Adrenal gland (tissue), 12 donors: ENCODE data around the gene HS6ST2. TPM values are rescaled to one million over a fixed set of nuclear protein-coding genes. Genes with fewer than 3 reads are reported as not detected.

Experiments
- DNase-seq, 7 donors: peaks; one replicate each; pipeline ENCODE4 v3.0.0-alpha.2; 2019 to 2020
- H3K27ac ChIP-seq, 5 donors: fragments of 200-600 bp; sonication (generic) in 4 of 5; 1 replicate in 3 of 5; 2 replicates in 2 of 5; pipeline versions ENCODE4 v1.5.1 to v1.8.0; 2016 to 2020; ENCODE audit warnings: mild to moderate bottlenecking in 1 of 5
- H3K27me3 ChIP-seq: fragments of 200-600 bp; 2 replicates; pipeline ENCODE4 v1.8.0; 2021
- H3K36me3 ChIP-seq, 2 donors: fragments of 200-600 bp; replicated peaks in 1 of 2; 1 replicate in 1 of 2; 2 replicates in 1 of 2; pipeline versions ENCODE4 v1.5.1 to v1.8.0; 2018 to 2022
- H3K4me1 ChIP-seq, 2 donors: fragments of 200-600 bp; replicated peaks in 1 of 2; 1 replicate in 1 of 2; 2 replicates in 1 of 2; pipeline versions ENCODE4 v1.5.1 to v1.8.0; 2018 to 2021
- H3K4me3 ChIP-seq, 4 donors: fragments of 200-600 bp; sonication (generic) in 3 of 4; one replicate each; pipeline ENCODE4 v1.5.1; 2016 to 2018
- H3K9me3 ChIP-seq, 3 donors: fragments of 200-600 bp; sonication (generic) in 1 of 3; replicated peaks in 1 of 3; 1 replicate in 2 of 3; 2 replicates in 1 of 3; pipeline versions ENCODE4 v1.5.1 to v1.8.0; 2016 to 2021
- POLR2A ChIP-seq, 2 donors: fragments of 450-650 bp; IDR thresholded peaks; one replicate each; pipeline ENCODE4 v1.6.1; 2017; ENCODE audit warnings: antibody characterized with exemption in 2 of 2, mild to moderate bottlenecking in 2 of 2, moderate library complexity in 1 of 2
- WGBS, 4 donors: extraction: QIAGEN DNeasy Blood & Tissue Kit in 2 of 4; methylation state at CpG; one replicate each; pipeline versions ENCODE4 v1.1.5 to v1.1.7; 2013 to 2017; 5-methylcytosine and 5-hydroxymethylcytosine counted together
- intact Hi-C, 2 donors: fragments of 100-400 bp; cut with DNase I; formaldehyde crosslinking; loops; one replicate each; pipeline versions ENCODE4 v1.14.1 to v1.15.0; 2022 to 2023
- polyA plus RNA-seq, 3 donors: library from polyadenylated mRNA; stranded (reverse); fragments of 200-250 nt in 2 of 3; fragments of 350-450 nt in 1 of 3; fragmentation: Illumina TruSeq in 1 of 3; extraction: RNeasy Lipid Tissue Mini Kit (QIAGEN cat#74804) in 1 of 3; gene quantifications; one replicate each; pipeline ENCODE4 v1.2.3, GENCODE V29; 2013 to 2014
- total RNA-seq, 9 donors: library from RNA; depleted of rRNA in 4 of 9; stranded (reverse); fragments of >200 nt in 4 of 9; fragments of 120-200 nt in 1 of 9; fragmentation: NEBNext Ultra II Directional in 1 of 9; extraction: Animal tissue kit (Norgen Biotek cat#: 25700) in 1 of 9; gene quantifications; one replicate each; pipeline versions ENCODE4 v1.1.0 to v1.2.4, GENCODE V29; 2013 to 2023
- TF ChIP-seq, protein P1 (sequence below), 6 experiments: fragments of 450-650 bp in 4 of 6; fragments of 200-600 bp in 2 of 6; sonication (generic) in 1 of 6; IDR thresholded peaks; 1 replicate in 5 of 6; 2 replicates in 1 of 6; pipeline versions ENCODE4 v1.5.1 to v1.8.0; 2016 to 2021; ENCODE audit warnings: antibody characterized with exemption in 6 of 6, mild to moderate bottlenecking in 2 of 6, moderate library complexity in 1 of 6
- donor health status: healthy with polysubstance abuse.
- donor health status: Bipolar disorder and iron deficiency.
- donor health status: DM: yes; HTN: yes; CAD: no.
- donor health status: DM: no; HTN: no; CAD: no.
- donor health status: DM: no; HTN: no; CAD: no.
- donor health status: DM: yes; HTN: yes; CAD: no.

HS6ST2 gene
- total and polyA plus RNA-seq, 12 donors, result 0.24 to 6.0 (median 1.3) TPM

DNA sequence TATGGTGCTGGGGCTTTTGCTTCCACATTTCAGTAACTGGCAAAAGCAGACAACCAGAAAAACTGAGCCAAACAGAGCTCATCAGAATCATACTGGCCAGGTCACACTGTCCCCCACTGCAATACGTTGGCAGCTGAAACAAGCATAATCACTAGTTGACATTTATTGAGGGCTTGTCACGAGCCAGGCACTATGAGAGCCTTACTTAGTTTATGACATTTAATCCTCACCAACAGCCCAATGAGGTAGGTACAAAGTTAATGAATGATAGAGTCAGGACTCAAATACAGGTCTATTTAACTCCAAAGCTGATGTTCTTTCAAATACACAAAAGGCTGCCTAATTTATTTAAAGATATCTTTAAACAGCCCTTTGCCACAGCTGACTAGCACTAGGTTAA lies 295.6 kb downstream of the HS6ST2 start:
- Histone ChIP-seq H3K4me1 (no peaks in the 10 kb centered on the region), H3K4me3 (no peak overlapping the region), H3K27me3 (peaks cover 6% of the 10 kb centered on the region), H3K27ac (no peak overlapping the region), H3K9me3 (no peaks in the 10 kb centered on the region), H3K36me3 (no peaks in the 10 kb centered on the region)
- DNase-seq, result no peak
- WGBS, 4 donors, result 41 to 45% (median 42%) methylated on average over 2 of the region's 2 CpGs; no CpG with 5 or more reads in 1 of the 4 donors
- TF ChIP-seq, protein P1, sequence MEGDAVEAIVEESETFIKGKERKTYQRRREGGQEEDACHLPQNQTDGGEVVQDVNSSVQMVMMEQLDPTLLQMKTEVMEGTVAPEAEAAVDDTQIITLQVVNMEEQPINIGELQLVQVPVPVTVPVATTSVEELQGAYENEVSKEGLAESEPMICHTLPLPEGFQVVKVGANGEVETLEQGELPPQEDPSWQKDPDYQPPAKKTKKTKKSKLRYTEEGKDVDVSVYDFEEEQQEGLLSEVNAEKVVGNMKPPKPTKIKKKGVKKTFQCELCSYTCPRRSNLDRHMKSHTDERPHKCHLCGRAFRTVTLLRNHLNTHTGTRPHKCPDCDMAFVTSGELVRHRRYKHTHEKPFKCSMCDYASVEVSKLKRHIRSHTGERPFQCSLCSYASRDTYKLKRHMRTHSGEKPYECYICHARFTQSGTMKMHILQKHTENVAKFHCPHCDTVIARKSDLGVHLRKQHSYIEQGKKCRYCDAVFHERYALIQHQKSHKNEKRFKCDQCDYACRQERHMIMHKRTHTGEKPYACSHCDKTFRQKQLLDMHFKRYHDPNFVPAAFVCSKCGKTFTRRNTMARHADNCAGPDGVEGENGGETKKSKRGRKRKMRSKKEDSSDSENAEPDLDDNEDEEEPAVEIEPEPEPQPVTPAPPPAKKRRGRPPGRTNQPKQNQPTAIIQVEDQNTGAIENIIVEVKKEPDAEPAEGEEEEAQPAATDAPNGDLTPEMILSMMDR (IDR thresholded peaks at IDR 0.05), result no peak
- no peak for TF ChIP-seq POLR2A (IDR thresholded peaks at IDR 0.05)
- intact Hi-C loops, result no loop called here

DNA sequence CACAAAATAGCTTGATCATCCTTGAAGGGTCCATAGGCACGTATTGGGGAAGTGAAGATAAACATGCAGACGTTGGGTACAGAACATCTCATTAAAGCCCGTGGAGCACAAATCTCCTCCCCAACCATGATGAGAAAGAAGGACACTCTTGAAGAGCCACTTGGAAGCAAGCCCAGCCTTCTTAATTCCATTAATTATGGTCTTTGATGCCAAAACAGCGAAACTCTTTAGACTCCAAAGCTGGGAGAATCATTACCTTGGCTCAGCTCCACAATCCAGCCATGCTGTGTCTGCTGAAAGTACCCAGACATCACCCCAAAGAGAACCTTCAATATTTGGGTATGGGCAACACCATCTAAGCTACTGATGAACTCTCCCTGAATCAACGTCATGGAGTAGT lies 300.6 kb downstream of the HS6ST2 start:
- WGBS, 4 donors, result 61 to 70% (median 67%) methylated on average over 5 of the region's 5 CpGs
- TF ChIP-seq POLR2A (IDR thresholded peaks at IDR 0.05), result no peak
- TF ChIP-seq, protein P1 (IDR thresholded peaks at IDR 0.05), result no peak
- intact Hi-C loops, result no loop called here

DNA sequence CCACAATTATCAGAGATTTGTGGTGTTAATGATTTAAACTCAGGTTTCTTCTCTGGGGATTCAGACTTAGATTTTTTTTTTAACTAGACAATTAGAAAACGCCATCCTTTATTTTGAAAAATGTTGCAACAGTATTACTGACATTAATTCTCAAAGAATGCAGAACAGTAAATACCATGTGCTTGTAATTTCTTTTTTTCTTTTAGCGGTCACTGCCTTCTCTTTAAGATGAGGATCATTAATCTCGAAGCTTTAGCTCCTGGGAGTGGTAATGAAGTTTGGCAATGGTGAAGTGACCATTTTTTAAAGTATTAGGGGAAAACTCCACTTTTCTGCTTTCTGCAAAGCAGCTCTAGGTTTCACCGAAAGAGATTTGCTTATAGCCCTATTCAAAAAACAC lies 305.6 kb downstream of the HS6ST2 start:
- WGBS, 4 donors, result 69 to 89% (median 75%) methylated on average over 4 of the region's 4 CpGs
- Histone ChIP-seq H3K9me3 (no peaks in the 10 kb centered on the region), H3K27me3 (peaks cover 21% of the 10 kb centered on the region), H3K36me3 (no peaks in the 10 kb centered on the region), H3K27ac (no peak overlapping the region), H3K4me1 (no peaks in the 10 kb centered on the region), H3K4me3 (no peak overlapping the region)
- no peak for DNase-seq
- TF ChIP-seq, protein P1 (IDR thresholded peaks at IDR 0.05), result no peak
- no peak for TF ChIP-seq POLR2A (IDR thresholded peaks at IDR 0.05)
- intact Hi-C loops, result no loop called here

More for the DNA sequence above, 300.6 kb downstream of the HS6ST2 start:
- no peak overlapping the region for H3K4me3 ChIP-seq
- peaks cover 14% of the 10 kb centered on the region for H3K27me3 ChIP-seq
- no peaks in the 10 kb centered on the region for H3K36me3 ChIP-seq
- no peak for DNase-seq
- no peak overlapping the region for H3K27ac ChIP-seq
- no peaks in the 10 kb centered on the region for H3K9me3 ChIP-seq
- H3K4me1 ChIP-seq, result no peaks in the 10 kb centered on the region

DNA sequence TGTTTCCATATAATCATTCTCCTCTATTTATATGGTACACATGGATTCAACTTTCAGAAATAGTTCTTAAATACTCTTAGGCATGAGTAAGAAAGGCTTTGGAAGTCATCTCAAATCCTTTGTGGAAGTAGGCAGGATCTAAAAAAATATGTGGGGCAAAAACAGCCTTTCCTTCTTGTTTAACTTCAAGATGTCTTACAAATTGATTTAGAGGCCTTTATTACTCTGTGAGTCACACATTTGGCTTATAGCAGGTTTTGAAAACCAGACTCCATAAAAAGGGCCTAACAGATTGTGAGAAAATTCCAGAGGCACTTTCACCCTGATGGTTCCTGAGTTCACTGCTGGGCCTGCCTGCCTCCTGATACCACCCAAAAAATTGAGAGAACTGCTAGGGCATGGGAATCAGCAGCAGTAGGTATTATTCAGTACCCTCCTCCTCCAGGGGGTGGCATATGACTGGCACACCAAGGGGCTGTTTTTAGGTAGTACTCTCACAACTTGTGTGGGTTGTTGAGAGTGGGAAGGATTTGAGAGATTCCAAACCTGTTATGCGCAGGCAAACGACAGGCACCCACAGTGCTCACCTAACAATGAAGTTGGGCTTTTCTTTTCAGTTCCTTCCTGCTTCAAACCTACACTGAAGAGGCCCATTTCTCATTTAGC lies 306.9 kb downstream of the HS6ST2 start:
- no peak overlapping the region for H3K4me3 ChIP-seq
- no peaks in the 10 kb centered on the region for H3K36me3 ChIP-seq
- H3K27me3 ChIP-seq, result peaks cover 21% of the 10 kb centered on the region
- H3K4me1 ChIP-seq, result no peaks in the 10 kb centered on the region
- no peak for TF ChIP-seq POLR2A (IDR thresholded peaks at IDR 0.05)
- TF ChIP-seq, protein P1 (IDR thresholded peaks at IDR 0.05), result no peak
- no peak for DNase-seq
- 81 to 90% (median 84%) methylated on average over 2 of the region's 2 CpGs; no CpG with 5 or more reads in 1 of the 4 donors for WGBS, 4 donors
- H3K9me3 ChIP-seq, result no peaks in the 10 kb centered on the region
- intact Hi-C loops, result no loop called here
- H3K27ac ChIP-seq, result no peak overlapping the region
